ENCODE results near the gene RUNDC1. TPM values are rescaled to one million over a fixed set of nuclear protein-coding genes. Genes with fewer than 3 reads are reported as not detected.

The RUNDC1 gene
- total RNA-seq, 1 donor from 2014 or later, result 12.5 TPM

DNA sequence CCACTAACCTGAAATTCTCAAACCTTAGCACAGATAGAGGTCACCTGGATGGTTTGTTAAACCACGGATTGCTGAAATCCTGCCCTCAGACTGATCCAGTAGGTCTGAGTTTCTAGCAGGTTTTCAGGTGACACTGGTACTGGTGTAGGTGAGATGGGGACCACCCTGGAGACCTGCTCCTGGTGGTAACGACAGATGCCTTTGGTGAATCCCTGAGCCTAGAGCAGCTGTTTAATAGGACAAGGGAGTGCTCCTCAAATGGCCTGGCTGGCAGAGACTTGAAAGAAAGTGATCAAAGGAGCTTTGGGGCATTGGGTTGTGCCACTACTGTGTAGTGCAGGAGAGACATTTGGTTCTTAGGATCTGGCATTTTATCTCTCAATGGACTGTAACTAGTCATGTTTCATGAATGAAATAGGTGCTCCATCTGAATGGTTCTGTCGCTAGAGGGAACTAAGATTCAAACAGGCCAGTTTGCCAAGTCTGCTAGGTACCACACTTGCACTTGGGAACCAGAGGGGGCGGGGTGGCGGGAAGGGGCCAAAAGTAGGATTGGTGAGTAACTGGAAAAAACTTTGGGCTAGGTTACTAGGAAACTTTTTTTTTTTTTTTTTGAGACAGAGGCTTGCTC lies 23.3 kb downstream of the RUNDC1 start:
- H3K36me3 Mint-ChIP-seq (ENCODE audit: unreplicated experiment), result peaks cover 20% of the 10 kb centered on the region
- DNase-seq (ENCODE audit: extremely low spot score, unreplicated experiment), result no peak
- H3K4me3 Mint-ChIP-seq (ENCODE audit: unreplicated experiment), result no peak overlapping the region
- peak overlapping the region; percentile 17 for H3K27ac Mint-ChIP-seq (ENCODE audit: unreplicated experiment)
- H3K9me3 Mint-ChIP-seq (ENCODE audit: unreplicated experiment), result no peaks in the 10 kb centered on the region
- no peaks in the 10 kb centered on the region for H3K27me3 Mint-ChIP-seq (ENCODE audit: unreplicated experiment)
- H3K4me1 Mint-ChIP-seq (ENCODE audit: unreplicated experiment), result peaks cover 31% of the 10 kb centered on the region
- TF ChIP-seq, protein P1, sequence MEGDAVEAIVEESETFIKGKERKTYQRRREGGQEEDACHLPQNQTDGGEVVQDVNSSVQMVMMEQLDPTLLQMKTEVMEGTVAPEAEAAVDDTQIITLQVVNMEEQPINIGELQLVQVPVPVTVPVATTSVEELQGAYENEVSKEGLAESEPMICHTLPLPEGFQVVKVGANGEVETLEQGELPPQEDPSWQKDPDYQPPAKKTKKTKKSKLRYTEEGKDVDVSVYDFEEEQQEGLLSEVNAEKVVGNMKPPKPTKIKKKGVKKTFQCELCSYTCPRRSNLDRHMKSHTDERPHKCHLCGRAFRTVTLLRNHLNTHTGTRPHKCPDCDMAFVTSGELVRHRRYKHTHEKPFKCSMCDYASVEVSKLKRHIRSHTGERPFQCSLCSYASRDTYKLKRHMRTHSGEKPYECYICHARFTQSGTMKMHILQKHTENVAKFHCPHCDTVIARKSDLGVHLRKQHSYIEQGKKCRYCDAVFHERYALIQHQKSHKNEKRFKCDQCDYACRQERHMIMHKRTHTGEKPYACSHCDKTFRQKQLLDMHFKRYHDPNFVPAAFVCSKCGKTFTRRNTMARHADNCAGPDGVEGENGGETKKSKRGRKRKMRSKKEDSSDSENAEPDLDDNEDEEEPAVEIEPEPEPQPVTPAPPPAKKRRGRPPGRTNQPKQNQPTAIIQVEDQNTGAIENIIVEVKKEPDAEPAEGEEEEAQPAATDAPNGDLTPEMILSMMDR (IDR thresholded peaks at IDR 0.05), result no peak

DNA sequence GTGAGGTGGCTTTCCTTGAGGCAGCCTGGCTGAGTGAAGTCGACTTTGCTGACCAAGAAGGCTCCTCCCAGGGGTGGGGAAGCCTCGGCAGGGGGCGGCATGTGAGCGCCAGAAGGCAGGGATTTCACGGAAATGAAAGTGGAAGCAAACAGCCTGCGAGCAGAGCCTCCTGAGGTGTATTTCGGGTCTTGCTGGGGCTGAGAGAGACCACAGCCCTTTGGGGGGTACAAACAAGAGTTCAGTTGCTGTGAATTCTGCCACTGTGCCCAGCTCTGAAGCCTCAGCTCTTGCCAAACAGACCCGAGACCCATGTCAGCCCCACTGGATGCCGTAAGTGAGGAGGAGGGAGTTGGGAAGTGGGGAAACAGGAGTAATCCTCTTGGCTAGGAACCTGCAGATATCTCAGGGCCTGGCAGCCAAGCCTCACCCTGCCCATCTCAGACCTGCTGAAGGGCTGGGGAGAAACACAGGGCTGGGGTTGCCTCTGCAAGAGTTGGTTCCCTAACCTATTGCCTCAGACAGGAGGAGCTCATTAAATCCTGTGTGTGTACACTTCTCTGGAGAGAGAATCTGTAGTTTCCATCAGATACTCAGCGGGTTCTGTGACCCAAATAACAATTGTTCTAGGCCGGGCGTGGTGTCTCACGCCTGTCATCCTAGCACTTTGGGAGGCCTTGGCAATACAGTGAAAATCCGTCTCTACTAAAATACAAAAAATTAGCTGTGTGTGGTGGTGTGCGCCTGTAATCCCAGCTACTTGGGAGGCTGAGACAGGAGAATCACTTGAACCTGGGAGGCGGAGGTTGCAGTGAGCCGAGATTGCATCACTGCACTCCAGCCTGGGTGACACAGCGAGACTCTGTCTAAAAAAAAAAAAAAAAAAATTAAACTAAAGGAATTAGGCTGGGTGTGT lies 26.5 kb downstream of the RUNDC1 start, which contains the start of gene IFI35:
Gene IFI35 (plus strand): TSS at position 146 of the 913 bp plus-strand sequence. CDS start 164 bp downstream, at position 310.
- peaks cover 21% of the 10 kb centered on the region for H3K4me1 Mint-ChIP-seq (ENCODE audit: unreplicated experiment)
- TF ChIP-seq, protein P1 (IDR thresholded peaks at IDR 0.05), result peak; percentile 38

DNA sequence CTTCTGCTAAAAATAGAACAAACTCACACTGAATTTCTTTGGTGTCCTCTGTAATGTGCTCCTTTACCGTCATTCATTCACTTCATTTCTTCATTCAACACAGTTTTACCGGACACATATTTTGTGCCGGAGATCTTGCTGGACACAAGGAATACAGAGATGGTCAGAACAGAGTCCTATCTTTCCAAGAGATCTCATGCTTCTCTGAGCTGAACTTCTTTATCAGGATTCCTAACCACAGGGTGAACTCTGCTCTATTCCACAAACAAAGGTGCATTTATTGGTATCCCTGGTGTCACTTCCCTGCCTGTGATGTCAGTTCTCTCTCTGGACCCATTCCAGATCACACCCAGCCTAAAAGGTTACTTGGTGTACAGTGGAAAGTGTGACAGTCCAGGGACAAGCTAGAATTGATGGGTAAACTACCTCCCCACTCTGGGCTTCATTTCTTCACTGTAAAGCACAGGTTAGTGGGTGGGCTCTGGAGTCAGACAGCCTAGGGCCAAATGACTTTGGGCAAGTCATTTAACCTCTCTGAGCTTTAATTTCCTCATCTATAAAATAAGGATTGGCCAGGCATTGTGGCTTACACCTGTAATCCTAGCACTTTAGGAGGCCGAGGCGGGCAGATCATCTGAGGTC lies 30.4 kb downstream of the RUNDC1 start:
- TF ChIP-seq, protein P1 (IDR thresholded peaks at IDR 0.05), result no peak
- DNase-seq (ENCODE audit: extremely low spot score, unreplicated experiment), result no peak
- Mint-ChIP-seq H3K36me3 (ENCODE audit: unreplicated experiment) (peaks cover 19% of the 10 kb centered on the region), H3K27me3 (ENCODE audit: unreplicated experiment) (no peaks in the 10 kb centered on the region), H3K4me1 (ENCODE audit: unreplicated experiment) (peaks cover 27% of the 10 kb centered on the region), H3K27ac (ENCODE audit: unreplicated experiment) (no peak overlapping the region), H3K9me3 (ENCODE audit: unreplicated experiment) (no peaks in the 10 kb centered on the region), H3K4me3 (ENCODE audit: unreplicated experiment) (no peak overlapping the region)

More for the DNA sequence above, 26.5 kb downstream of the RUNDC1 start, which contains the start of gene IFI35:
- no peaks in the 10 kb centered on the region for H3K9me3 Mint-ChIP-seq (ENCODE audit: unreplicated experiment)
- H3K4me3 Mint-ChIP-seq (ENCODE audit: unreplicated experiment), result peak within 1 kb of the TSS; percentile 98
- peaks cover 9% of the 10 kb centered on the region for H3K36me3 Mint-ChIP-seq (ENCODE audit: unreplicated experiment)
- H3K27me3 Mint-ChIP-seq (ENCODE audit: unreplicated experiment), result no peaks in the 10 kb centered on the region
- peak within 1 kb of the TSS; percentile 100 for H3K27ac Mint-ChIP-seq (ENCODE audit: unreplicated experiment)
- peak; percentile 94 for DNase-seq (ENCODE audit: extremely low spot score, unreplicated experiment)

DNA sequence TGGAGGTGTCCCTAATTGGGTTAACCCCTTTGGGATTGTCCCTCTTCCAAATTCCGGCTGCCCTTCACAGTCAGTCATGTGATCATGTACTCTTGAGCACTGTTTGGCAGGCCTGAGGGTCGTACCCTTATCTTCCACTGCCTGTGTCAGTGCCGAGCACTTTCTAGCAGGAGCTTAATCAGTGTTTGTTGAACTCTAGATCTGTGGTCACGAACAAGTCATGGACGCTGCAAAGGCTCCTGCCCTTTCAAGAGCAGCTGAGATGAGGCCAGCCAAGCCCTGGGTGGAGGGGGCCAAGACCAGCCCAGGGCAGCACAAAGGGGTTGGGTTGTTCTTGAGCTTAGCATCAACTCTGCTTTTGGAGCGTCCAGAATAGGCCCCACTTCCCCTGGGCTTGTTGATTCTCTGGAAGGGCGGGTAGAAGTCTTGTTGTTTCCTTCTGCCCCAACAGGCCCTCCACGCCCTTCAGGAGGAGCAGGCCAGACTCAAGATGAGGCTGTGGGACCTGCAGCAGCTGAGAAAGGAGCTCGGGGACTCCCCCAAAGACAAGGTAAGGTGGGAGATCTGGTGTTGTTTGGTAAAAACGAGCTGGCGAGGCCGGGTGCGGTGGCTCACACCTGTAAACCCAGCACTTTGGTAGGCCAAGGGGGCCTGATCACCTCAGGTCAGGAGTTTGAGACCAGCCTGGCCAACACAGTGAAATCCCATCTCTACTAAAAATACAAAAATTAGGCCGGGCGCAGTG lies 31.5 kb downstream of the RUNDC1 start:
- no peaks in the 10 kb centered on the region for H3K27me3 Mint-ChIP-seq (ENCODE audit: unreplicated experiment)
- H3K36me3 Mint-ChIP-seq (ENCODE audit: unreplicated experiment), result peaks cover 21% of the 10 kb centered on the region
- peaks cover 20% of the 10 kb centered on the region for H3K4me1 Mint-ChIP-seq (ENCODE audit: unreplicated experiment)
- no peak for DNase-seq (ENCODE audit: extremely low spot score, unreplicated experiment)
- H3K27ac Mint-ChIP-seq (ENCODE audit: unreplicated experiment), result no peak overlapping the region
- TF ChIP-seq, protein P1 (IDR thresholded peaks at IDR 0.05), result no peak
- H3K4me3 Mint-ChIP-seq (ENCODE audit: unreplicated experiment), result no peak overlapping the region
- H3K9me3 Mint-ChIP-seq (ENCODE audit: unreplicated experiment), result no peaks in the 10 kb centered on the region

Measured in osteocyte (in vitro differentiated cells).